Liver (tissue), 3 donors: ENCODE data around the gene RNLS.

Experiments
- ATF3 ChIP-seq: IDR thresholded peaks from 2 replicates; pipeline ENCODE4 v1.6.1; 2016; ENCODE audit warnings: antibody characterized with exemption
- CTCF ChIP-seq: fragments of 150-350 bp; IDR thresholded peaks from 2 replicates; pipeline ENCODE4 v1.5.1; 2017; ENCODE audit warnings: improper control_type of control experiment, low read depth, low read length; ENCODE audit not compliant: missing input control
- EGR1 ChIP-seq, 2 donors: IDR thresholded peaks; 2 replicates each; pipeline ENCODE4 v1.6.1; 2016 to 2018; ENCODE audit warnings: antibody characterized with exemption in 2 of 2, low read depth in 2 of 2
- GABPA ChIP-seq, 2 donors: IDR thresholded peaks in 1 of 2; conservative IDR thresholded peaks in 1 of 2; 2 replicates each; pipeline ENCODE4 v1.6.1; 2016; ENCODE audit warnings: antibody characterized with exemption in 2 of 2, mild to moderate bottlenecking in 1 of 2, moderate library complexity in 1 of 2
- HNF4A ChIP-seq, 2 donors: conservative IDR thresholded peaks; 2 replicates each; pipeline ENCODE4 v1.6.1; 2016; ENCODE audit warnings: antibody characterized with exemption in 2 of 2, mild to moderate bottlenecking in 2 of 2
- JUND ChIP-seq, 2 donors: IDR thresholded peaks; 2 replicates each; pipeline ENCODE4 v1.6.1; 2016; ENCODE audit warnings: antibody characterized with exemption in 2 of 2
- MAX ChIP-seq: IDR thresholded peaks from 2 replicates; pipeline ENCODE4 v1.6.1; 2016; ENCODE audit warnings: antibody characterized with exemption
- REST ChIP-seq: IDR thresholded peaks from 2 replicates; pipeline ENCODE4 v1.6.1; 2016; ENCODE audit warnings: antibody characterized with exemption, mild to moderate bottlenecking
- RXRA ChIP-seq, 2 donors: IDR thresholded peaks; 2 replicates each; pipeline ENCODE4 v1.6.1; 2017 to 2018; ENCODE audit warnings: antibody characterized with exemption in 2 of 2, mild to moderate bottlenecking in 1 of 2
- SP1 ChIP-seq: IDR thresholded peaks from 2 replicates; pipeline ENCODE4 v1.6.1; 2018; ENCODE audit warnings: antibody characterized with exemption, mild to moderate bottlenecking
- TAF1 ChIP-seq: conservative IDR thresholded peaks from 2 replicates; pipeline ENCODE4 v1.6.1; 2016; ENCODE audit warnings: antibody characterized with exemption, mild to moderate bottlenecking
- YY1 ChIP-seq: IDR thresholded peaks from 2 replicates; pipeline ENCODE4 v1.6.1; 2016; ENCODE audit warnings: antibody characterized with exemption, mild to moderate bottlenecking
- donor health status: healthy.
- donor health status: healthy.

- no peak for TF ChIP-seq MAX
- TF ChIP-seq CTCF: no peak
- TF ChIP-seq ATF3: no peak
- no peak for TF ChIP-seq REST
- no peak for TF ChIP-seq SP1
- no peak for TF ChIP-seq HNF4A (conservative IDR thresholded peaks at IDR 0.05)
- TF ChIP-seq GABPA (IDR thresholded peaks at IDR 0.05 in 1 of 2, conservative IDR thresholded peaks at IDR 0.05 in 1 of 2): no peak
- TF ChIP-seq JUND (IDR thresholded peaks at IDR 0.05): no peak
- TF ChIP-seq EGR1 (IDR thresholded peaks at IDR 0.05; ENCODE audit: low read depth in 2 of 2): no peak
- no peak for TF ChIP-seq TAF1
- TF ChIP-seq YY1: no peak
- TF ChIP-seq RXRA (IDR thresholded peaks at IDR 0.05): no peak
These were observed 260.6 kb downstream of the RNLS start for GRCh38 chr10:88322324-88323063.
